Posterior cingulate gyrus (tissue), 11 donors: ENCODE measurements around the gene POT1.

ENCODE experiments used
- DNase-seq, 10 donors: peaks; one replicate each; pipeline versions ENCODE4 v3.0.0 to v3.0.0-alpha.2; 2020 to 2021; ENCODE audit warnings: mixed read lengths in 3 of 10
- intact Hi-C: fragments of 100-400 bp; cut with DNase I; formaldehyde crosslinking; loops from one replicate; pipeline ENCODE4 v1.15.1; 2023

The POT1 gene

DNA sequence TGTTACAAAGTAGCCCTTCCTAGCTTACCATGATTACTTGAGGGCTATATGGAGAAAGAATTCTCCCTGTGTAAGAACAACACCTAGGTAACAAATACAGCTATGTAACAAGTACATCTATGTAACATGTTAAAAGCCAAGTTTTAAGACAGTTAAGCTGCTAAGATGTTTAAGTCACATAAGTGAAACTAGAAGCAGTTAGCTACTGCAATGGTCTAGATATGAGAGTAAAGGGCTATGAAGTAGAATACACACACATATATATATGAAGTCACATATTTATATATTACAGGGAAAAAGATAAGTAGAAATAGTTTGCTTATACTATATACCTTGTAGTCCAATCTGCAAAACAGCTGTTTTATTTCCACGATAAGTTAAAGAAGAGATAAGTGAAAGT, 14.4 kb downstream of the POT1 start:
- DNase-seq, result no peak
- intact Hi-C loops, result no loop called here

GRCh38 chr7:124914298-124914697, 15.3 kb downstream of the POT1 start:
- intact Hi-C loops, result no loop called here
- DNase-seq, result no peak

DNA sequence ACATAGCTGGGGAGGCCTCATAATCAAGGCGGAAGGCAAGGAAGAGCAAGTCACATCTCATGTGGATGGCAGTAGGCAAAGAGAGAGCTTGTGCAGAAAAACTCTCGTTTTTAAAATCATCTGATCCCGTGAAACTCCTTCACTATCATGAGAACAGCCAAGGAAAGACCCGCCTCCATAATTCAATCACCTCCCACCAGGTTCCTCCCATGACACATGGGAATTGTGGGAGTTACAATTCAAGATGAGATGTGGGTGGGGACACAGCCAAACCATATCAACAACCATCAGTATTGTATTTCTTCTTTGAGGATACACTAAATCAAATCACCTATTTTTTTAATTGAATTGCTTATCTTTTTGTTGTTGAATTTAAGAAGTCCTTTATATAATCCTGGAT, 16.7 kb downstream of the POT1 start:
- DNase-seq, result no peak
- intact Hi-C loops, result no loop called here

DNA sequence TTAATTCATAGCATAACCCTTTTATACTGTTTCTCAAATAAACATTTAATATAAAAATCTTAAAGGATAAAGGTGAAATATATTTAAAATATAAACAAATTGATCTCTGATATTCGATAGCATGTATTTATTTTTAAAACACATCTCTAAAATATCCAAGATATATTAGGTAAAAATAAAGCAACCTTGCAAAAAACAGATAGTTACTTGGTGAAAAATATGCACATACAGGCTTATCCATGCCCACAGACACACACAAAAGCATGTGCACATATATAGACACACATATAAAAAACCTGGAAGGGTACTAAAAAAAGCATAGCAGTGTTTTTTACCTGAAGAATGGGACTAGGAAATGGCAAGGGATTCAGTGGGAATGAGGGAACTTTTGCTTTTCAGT, 19.8 kb downstream of the POT1 start:
- intact Hi-C loops, result no loop called here
- DNase-seq, result no peak

GRCh38 chr7:124908259-124908658, 21.4 kb downstream of the POT1 start:
- DNase-seq, result no peak
- intact Hi-C loops, result no loop called here

- DNase-seq, result no peak
- intact Hi-C loops, result no loop called here
These were observed 22.1 kb downstream of the POT1 start for GRCh38 chr7:124907490-124907889.

- no peak for DNase-seq
- intact Hi-C loops, result no loop called here
These were observed 31.1 kb downstream of the POT1 start for GRCh38 chr7:124898531-124898930.

GRCh38 chr7:124896001-124896400, 33.6 kb downstream of the POT1 start:
- no peak for DNase-seq
- intact Hi-C loops, result no loop called here

DNA sequence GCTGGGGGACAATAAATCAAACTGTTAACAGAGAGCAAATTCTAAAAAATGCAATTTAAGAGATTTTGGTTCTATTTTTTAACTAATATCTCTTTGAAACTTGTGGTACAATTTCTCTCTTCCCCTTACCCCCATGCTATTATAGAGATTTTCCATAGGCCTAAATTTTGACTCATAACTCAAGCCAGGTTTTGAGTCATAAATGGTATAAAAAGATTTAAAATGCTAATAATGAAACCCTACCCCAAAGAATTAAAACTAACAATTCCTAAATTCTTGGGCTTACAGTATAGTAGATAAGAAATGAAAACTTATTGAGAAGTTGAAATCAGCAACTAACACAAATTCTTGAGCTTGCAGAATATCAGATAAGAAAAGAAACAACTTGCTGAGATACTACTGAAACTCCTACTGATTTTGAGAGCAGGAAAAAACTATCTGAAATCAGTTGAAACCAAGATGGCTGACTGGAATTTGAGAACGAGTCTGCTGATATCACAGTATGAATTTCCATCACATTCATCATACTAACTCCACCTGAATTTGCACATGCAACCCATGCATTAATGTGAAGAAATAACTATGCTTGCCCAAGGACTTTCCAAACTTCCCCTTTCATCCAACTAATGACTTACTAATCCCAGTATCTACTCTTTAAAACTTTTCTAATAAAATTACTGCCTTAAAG, 36.3 kb downstream of the POT1 start:
- intact Hi-C loops, result no loop called here
- DNase-seq, result no peak

DNA sequence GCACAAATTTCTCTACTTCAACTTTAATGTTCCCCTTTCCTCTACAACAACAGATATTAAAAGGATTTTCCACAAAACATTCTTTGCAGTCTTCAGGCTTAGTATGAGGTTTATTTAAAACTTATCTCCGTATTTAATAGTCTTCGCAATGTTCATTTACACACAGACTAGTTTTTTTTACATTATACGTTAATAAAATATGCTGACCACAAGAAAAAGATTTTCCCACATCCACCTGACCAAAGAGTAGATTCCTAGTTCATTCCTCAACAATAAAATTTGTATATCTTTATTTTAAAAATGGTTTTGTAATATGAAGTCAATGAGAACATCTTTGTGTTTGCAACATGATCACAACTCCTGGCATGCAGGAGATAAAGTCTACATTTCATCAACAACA, 42.4 kb downstream of the POT1 start:
- intact Hi-C loops, result no loop called here
- DNase-seq, result no peak

- intact Hi-C loops, result no loop called here
- no peak for DNase-seq
These were observed 47.6 kb downstream of the POT1 start for GRCh38 chr7:124881981-124882380.

DNA sequence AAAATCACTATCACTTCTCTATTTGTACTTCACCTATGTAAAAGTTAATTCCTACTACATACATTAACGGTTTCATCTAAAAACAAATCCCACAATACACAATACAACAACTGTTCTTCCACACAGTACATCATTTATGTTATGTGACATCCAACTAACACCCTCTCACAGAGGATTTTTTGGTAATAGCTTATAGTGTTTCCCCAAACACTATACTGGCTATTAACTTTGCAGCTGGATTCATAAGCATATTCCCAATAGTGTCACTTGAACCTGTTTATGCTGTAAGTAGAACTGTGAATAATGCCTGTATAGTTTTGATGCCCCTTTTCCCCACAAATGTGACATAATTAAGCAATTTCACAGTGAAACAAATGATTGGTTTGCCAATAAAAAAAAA, 49.9 kb downstream of the POT1 start:
- intact Hi-C loops, result no loop called here
- DNase-seq, result no peak

- intact Hi-C loops, result no loop called here
- no peak for DNase-seq
These were observed 50.5 kb downstream of the POT1 start for GRCh38 chr7:124879103-124879502.

- no peak for DNase-seq
- intact Hi-C loops, result no loop called here
These were observed 54.9 kb downstream of the POT1 start for GRCh38 chr7:124874644-124875163.

DNA sequence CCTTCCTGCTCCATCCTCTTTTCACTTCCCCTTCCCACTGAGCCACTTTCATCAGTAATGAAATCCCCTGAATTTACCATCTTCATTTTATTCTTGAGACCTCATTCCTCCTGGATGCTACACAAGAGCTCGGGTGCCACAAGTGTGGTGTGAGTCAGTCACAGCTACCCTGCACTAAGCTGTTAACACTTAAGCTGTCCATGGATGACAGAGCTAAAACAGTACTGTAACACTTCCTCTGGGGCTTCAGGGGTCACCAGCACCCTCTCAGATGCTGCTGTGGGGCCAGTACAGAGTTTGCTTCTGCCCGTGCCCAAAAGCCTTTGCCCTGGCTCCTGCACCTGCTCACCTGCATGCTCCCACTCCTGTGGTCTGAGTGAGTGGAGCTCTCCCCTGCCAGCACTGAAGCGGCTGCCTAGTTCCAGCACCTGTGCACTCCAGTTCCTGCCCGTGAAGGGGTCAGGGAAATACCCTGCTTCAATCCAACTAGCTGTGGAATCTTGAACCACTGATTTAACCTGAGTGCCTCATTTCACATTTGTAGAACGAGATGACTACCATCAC, 71.9 kb downstream of the POT1 start:
- intact Hi-C loops, result no loop called here
- DNase-seq, result peak in 2 of 10 donors; percentile 33 to 67

DNA sequence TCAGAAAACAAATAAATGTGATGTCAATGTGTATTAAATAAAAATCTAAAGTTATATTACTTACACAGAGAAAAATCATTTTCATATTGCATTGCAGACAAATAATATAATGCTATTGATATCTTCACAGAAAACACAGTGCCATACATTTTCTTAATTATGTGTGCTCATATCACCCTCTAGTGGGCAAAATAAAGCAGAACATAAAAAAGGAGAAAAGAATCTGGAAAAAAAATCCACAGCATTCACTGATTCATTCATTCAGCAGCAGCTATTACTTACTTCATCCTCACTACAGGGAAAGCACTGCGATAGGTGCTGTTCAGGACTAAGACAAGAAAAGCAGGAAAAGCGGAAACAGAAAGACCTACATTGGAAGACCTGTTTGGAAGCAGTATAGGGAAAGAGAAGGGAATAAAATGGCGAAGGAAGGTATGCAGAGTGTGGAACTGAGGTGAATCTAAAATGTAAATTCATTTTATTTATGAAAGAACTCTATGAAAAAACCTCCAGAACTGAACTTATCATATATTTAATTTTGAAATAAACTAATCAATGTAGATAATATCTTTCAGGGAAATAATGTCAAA, 73.2 kb downstream of the POT1 start:
- intact Hi-C loops, result no loop called here
- no peak for DNase-seq

GRCh38 chr7:124843336-124843735, 86.3 kb downstream of the POT1 start:
- DNase-seq, result no peak
- intact Hi-C loops, result loop anchor here (5.0 kb wide), 1 partner anchor 686 kb away; no protein-coding TSS in a partner anchor

DNA sequence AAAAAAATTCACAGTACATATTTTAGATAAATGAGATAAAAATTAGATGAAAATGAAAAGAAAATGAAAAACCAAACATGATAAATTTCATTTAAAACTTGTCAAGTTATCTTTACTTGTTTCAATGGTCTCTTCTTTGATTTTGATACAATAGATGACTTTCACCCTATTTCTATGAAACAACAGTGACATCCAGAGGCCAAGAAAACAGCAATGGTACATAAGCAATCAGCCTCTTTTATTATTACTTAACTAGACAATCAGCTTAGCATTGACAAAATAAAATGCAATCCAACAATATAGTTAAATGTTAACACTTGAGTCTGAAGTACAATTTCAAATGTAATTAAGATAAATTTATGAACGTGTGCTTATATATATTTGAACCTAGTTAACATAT, 89.2 kb downstream of the POT1 start:
- intact Hi-C loops, result loop anchor here (5.0 kb wide), 1 partner anchor 683 kb away; no protein-coding TSS in a partner anchor
- no peak for DNase-seq

- intact Hi-C loops, result loop anchor here (5.0 kb wide), 1 partner anchor 682 kb away; no protein-coding TSS in a partner anchor
- no peak for DNase-seq
These were observed 89.9 kb downstream of the POT1 start for GRCh38 chr7:124839687-124840086.

- no peak for DNase-seq
- intact Hi-C loops, result no loop called here
These were observed 93.5 kb downstream of the POT1 start for GRCh38 chr7:124836173-124836572.

GRCh38 chr7:124818807-124819206, 110.8 kb downstream of the POT1 start:
- DNase-seq, result no peak

More at GRCh38 chr7:124818807-124819206, 110.8 kb downstream of the POT1 start:
- intact Hi-C loops, result no loop called here
